GM23338 (cell line): ENCODE measurements around the gene KCNK1. TPM values are rescaled to one million over a fixed set of nuclear protein-coding genes. Genes with fewer than 3 reads are reported as not detected.

Source experiments
- ATAC-seq: fragments of 200-7000 bp; cut with Tn5 transposase; 3 replicates; pipeline ENCODE4 v1.9.1; 2020
- DNase-seq: peaks from one replicate; pipeline ENCODE4 v3.0.0-alpha.2; 2015; ENCODE audit warnings: low spot score
- H2AFZ ChIP-seq: fragments of 200-600 bp; sonication (generic); 2 replicates; pipeline ENCODE4 v1.8.0; 2016; ENCODE audit warnings: antibody characterized with exemption, mild to moderate bottlenecking, moderate library complexity
- H3F3A ChIP-seq: fragments of 200-600 bp; sonication (generic); replicated peaks from 2 replicates; pipeline ENCODE4 v1.8.0; 2017; ENCODE audit warnings: antibody characterized with exemption, mixed run types, low read depth
- H3K27ac ChIP-seq: fragments of 200-600 bp; sonication (generic); 2 replicates; pipeline ENCODE4 v1.6.1; 2016; ENCODE audit warnings: low read depth
- H3K27me3 ChIP-seq: fragments of 200-600 bp; sonication (generic); 2 replicates; pipeline ENCODE4 v1.8.0; 2016; ENCODE audit warnings: mild to moderate bottlenecking, mixed run types, moderate library complexity; ENCODE audit not compliant: insufficient read depth
- H3K36me3 ChIP-seq: fragments of 200-600 bp; sonication (generic); 2 replicates; pipeline ENCODE4 v1.8.0; 2016; ENCODE audit warnings: mild to moderate bottlenecking; ENCODE audit not compliant: insufficient read depth
- H3K4me1 ChIP-seq: fragments of 200-600 bp; sonication (generic); 2 replicates; pipeline ENCODE4 v1.8.0; 2016; ENCODE audit warnings: mild to moderate bottlenecking, moderate library complexity; ENCODE audit not compliant: insufficient read depth
- H3K4me2 ChIP-seq: fragments of 200-600 bp; sonication (generic); 2 replicates; pipeline ENCODE4 v1.7.1; 2017; ENCODE audit warnings: mixed run types
- H3K4me3 ChIP-seq: fragments of 200-600 bp; sonication (generic); 2 replicates; pipeline ENCODE4 v1.6.1; 2016; ENCODE audit warnings: mixed run types
- H3K79me2 ChIP-seq: fragments of 200-600 bp; sonication (generic); replicated peaks from 2 replicates; pipeline ENCODE4 v1.8.0; 2017; ENCODE audit warnings: mild to moderate bottlenecking; ENCODE audit not compliant: insufficient read depth
- H3K9me2 ChIP-seq: fragments of 200-600 bp; sonication (generic); 2 replicates; pipeline ENCODE4 v1.8.0; 2017; ENCODE audit not compliant: insufficient read depth
- H4K20me1 ChIP-seq: fragments of 200-600 bp; sonication (generic); replicated peaks from 2 replicates; pipeline ENCODE4 v1.8.0; 2017; ENCODE audit warnings: mild to moderate bottlenecking; ENCODE audit not compliant: insufficient read depth
- H3K27ac Mint-ChIP-seq: 2 replicates; pipeline ENCODE4 v1.8.0; 2020; ENCODE audit warnings: inconsistent platforms, mild to moderate bottlenecking, moderate library complexity, mixed read lengths
- H3K27me3 Mint-ChIP-seq: 3 replicates; pipeline ENCODE4 v1.8.0; 2022; ENCODE audit warnings: low read depth, mild to moderate bottlenecking, moderate library complexity, mixed read lengths, inconsistent platforms; ENCODE audit not compliant: insufficient read depth, poor library complexity
- H3K36me3 Mint-ChIP-seq: 3 replicates; pipeline ENCODE4 v1.8.0; 2021; ENCODE audit warnings: low read depth, mild to moderate bottlenecking, inconsistent platforms, moderate library complexity, mixed read lengths
- H3K4me1 Mint-ChIP-seq: 3 replicates; pipeline ENCODE4 v1.8.0; 2020; ENCODE audit warnings: mild to moderate bottlenecking, inconsistent platforms, mixed read lengths
- H3K4me3 Mint-ChIP-seq: 3 replicates; pipeline ENCODE4 v1.8.0; 2021; ENCODE audit warnings: moderate library complexity, mild to moderate bottlenecking, inconsistent platforms, mixed read lengths
- H3K9me3 Mint-ChIP-seq: 3 replicates; pipeline ENCODE4 v1.8.0; 2020; ENCODE audit warnings: moderate library complexity, mild to moderate bottlenecking, inconsistent platforms, mixed read lengths
- CREB1 ChIP-seq: fragments of 250-450 bp; sonication (Bioruptor Pico); IDR thresholded peaks from 2 replicates; pipeline ENCODE4 v1.5.0; 2020; ENCODE audit warnings: low read depth, mild to moderate bottlenecking, moderate library complexity
- EZH2 ChIP-seq: fragments of 200-600 bp; sonication (generic); IDR thresholded peaks from one replicate; pipeline ENCODE4 v1.8.0; 2017; ENCODE audit warnings: antibody characterized with exemption, mild to moderate bottlenecking, low read depth; ENCODE audit not compliant: unreplicated experiment
- EZH2phosphoT487 ChIP-seq: fragments of 200-600 bp; sonication (generic); IDR thresholded peaks from one replicate; pipeline ENCODE4 v1.8.1; 2018; ENCODE audit warnings: antibody characterized with exemption; ENCODE audit not compliant: unreplicated experiment
- JUNB ChIP-seq: IDR thresholded peaks from one replicate; pipeline ENCODE4 v1.6.1; 2016; ENCODE audit warnings: antibody characterized with exemption; ENCODE audit not compliant: unreplicated experiment
- NANOG ChIP-seq: IDR thresholded peaks from 2 replicates; pipeline ENCODE4 v1.6.1; 2016; ENCODE audit warnings: antibody characterized with exemption, borderline replicate concordance
- POLR2AphosphoS5 ChIP-seq: IDR thresholded peaks from 2 replicates; pipeline ENCODE4 v1.6.1; 2016; ENCODE audit warnings: antibody characterized with exemption, low read depth
- REST ChIP-seq: IDR thresholded peaks from one replicate; pipeline ENCODE4 v1.6.1; 2018; ENCODE audit warnings: antibody characterized with exemption; ENCODE audit not compliant: unreplicated experiment
- STAT1 ChIP-seq: IDR thresholded peaks from one replicate; pipeline ENCODE4 v1.6.1; 2016; ENCODE audit warnings: antibody characterized with exemption; ENCODE audit not compliant: unreplicated experiment
- ZNF114 ChIP-seq: fragments of 250-450 bp; sonication (Bioruptor Pico); IDR thresholded peaks from 2 replicates; pipeline ENCODE4 v1.5.0; 2020; ENCODE audit warnings: mild to moderate bottlenecking, moderate library complexity
- ZNF331 ChIP-seq: fragments of 250-450 bp; sonication (Bioruptor Pico); IDR thresholded peaks from 2 replicates; pipeline ENCODE4 v1.5.0; 2020; ENCODE audit warnings: low read depth, mild to moderate bottlenecking, moderate library complexity
- polyA plus RNA-seq: library from polyadenylated mRNA; unstranded; fragments of >200 nt; fragmentation: Nextera tagmentation; extraction: Ambion mirVana; gene quantifications from 2 replicates; pipeline ENCODE4 v1.2.1, GENCODE V29; 2016
- total RNA-seq: library from RNA; depleted of rRNA; stranded (reverse); fragments of >200 nt; shearing (Covaris generic); gene quantifications from 2 replicates; pipeline ENCODE4 v1.2.3, GENCODE V29; 2014
- TF ChIP-seq, protein P1 (sequence below), 2 experiments: fragments of 200-600 bp in 1 of 2; sonication (generic) in 1 of 2; conservative IDR thresholded peaks; 2 replicates each; pipeline versions ENCODE4 v1.5.1 to v1.6.1; 2016 to 2017; ENCODE audit warnings: antibody characterized with exemption in 2 of 2, low read depth in 2 of 2, mild to moderate bottlenecking in 2 of 2, moderate library complexity in 1 of 2
- TF ChIP-seq, protein P2 (sequence below): fragments of 250-450 bp; sonication (Bioruptor Pico); IDR thresholded peaks from 2 replicates; pipeline ENCODE4 v1.5.0; 2020; ENCODE audit warnings: mild to moderate bottlenecking, moderate library complexity

The KCNK1 gene
- total and polyA plus RNA-seq, 2 experiments from 2014 or later = 10.1 to 12.7 TPM

DNA sequence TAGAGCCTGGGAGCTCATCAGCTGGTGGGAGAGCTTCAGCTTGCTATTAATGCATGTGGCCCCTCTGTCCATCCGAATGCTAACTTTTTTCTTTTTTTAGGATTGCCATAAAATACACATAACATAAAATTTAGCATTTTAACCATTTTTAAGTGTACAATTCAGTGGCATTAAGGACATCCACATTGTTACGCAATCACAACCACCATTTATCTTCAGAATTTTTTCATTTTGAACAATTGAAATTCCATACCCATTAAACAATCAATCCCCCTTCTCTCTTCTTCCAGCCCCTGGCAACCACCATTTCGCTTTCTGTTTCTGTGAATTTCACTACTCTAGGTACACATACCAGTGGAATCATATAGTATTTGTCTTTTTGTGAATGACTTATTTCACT is 4.9 kb upstream of the KCNK1 start (continued):
- TF ChIP-seq REST (no peak), ZNF331 (no peak), JUNB (no peak), NANOG (no peak), POLR2AphosphoS5 (no peak), STAT1 (no peak), EZH2 (no peak), ZNF114 (no peak), EZH2phosphoT487 (no peak), CREB1 (CRISPR knock-in tag) (no peak)
- TF ChIP-seq, protein P1, sequence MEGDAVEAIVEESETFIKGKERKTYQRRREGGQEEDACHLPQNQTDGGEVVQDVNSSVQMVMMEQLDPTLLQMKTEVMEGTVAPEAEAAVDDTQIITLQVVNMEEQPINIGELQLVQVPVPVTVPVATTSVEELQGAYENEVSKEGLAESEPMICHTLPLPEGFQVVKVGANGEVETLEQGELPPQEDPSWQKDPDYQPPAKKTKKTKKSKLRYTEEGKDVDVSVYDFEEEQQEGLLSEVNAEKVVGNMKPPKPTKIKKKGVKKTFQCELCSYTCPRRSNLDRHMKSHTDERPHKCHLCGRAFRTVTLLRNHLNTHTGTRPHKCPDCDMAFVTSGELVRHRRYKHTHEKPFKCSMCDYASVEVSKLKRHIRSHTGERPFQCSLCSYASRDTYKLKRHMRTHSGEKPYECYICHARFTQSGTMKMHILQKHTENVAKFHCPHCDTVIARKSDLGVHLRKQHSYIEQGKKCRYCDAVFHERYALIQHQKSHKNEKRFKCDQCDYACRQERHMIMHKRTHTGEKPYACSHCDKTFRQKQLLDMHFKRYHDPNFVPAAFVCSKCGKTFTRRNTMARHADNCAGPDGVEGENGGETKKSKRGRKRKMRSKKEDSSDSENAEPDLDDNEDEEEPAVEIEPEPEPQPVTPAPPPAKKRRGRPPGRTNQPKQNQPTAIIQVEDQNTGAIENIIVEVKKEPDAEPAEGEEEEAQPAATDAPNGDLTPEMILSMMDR (conservative IDR thresholded peaks at IDR 0.05; ENCODE audit: low read depth in 2 of 2) = no peak

- no peaks in the 10 kb centered on the region for H3K36me3 Mint-ChIP-seq
- H3K36me3 ChIP-seq = no peaks in the 10 kb centered on the region; the same call in 1 of the 2 replicates
- H3K27me3 Mint-ChIP-seq = peaks cover 14% of the 10 kb centered on the region
- ATAC-seq (no peak), DNase-seq (no peak)
- no peak overlapping the region for H3K27ac ChIP-seq
- no peaks in the 10 kb centered on the region for H3K9me2 ChIP-seq
- H4K20me1 ChIP-seq = no peaks in the 10 kb centered on the region
- H3F3A ChIP-seq = peaks cover 7% of the 10 kb centered on the region; the same call in 1 of the 2 replicates
- H3K4me2 ChIP-seq = no peak overlapping the region
- no peak overlapping the region for H3K4me3 Mint-ChIP-seq
- no peak overlapping the region for H3K27ac Mint-ChIP-seq
- H2AFZ ChIP-seq = no peak overlapping the region
- peaks cover 29% of the 10 kb centered on the region for H3K27me3 ChIP-seq
- no peak overlapping the region for H3K4me3 ChIP-seq
- no peaks in the 10 kb centered on the region for H3K79me2 ChIP-seq
- H3K4me1 ChIP-seq = peaks cover under 1% of the 10 kb centered on the region; the same call in 1 of the 2 replicates
- peaks cover 12% of the 10 kb centered on the region; the same call in 2 of the 3 replicates for H3K4me1 Mint-ChIP-seq
- no peaks in the 10 kb centered on the region for H3K9me3 Mint-ChIP-seq
- TF ChIP-seq, protein P1 (conservative IDR thresholded peaks at IDR 0.05; ENCODE audit: low read depth in 2 of 2) = no peak
- TF ChIP-seq ZNF331 = no peak
- TF ChIP-seq EZH2 = no peak
- TF ChIP-seq NANOG = no peak
- TF ChIP-seq ZNF114 = no peak
- TF ChIP-seq, protein P2, sequence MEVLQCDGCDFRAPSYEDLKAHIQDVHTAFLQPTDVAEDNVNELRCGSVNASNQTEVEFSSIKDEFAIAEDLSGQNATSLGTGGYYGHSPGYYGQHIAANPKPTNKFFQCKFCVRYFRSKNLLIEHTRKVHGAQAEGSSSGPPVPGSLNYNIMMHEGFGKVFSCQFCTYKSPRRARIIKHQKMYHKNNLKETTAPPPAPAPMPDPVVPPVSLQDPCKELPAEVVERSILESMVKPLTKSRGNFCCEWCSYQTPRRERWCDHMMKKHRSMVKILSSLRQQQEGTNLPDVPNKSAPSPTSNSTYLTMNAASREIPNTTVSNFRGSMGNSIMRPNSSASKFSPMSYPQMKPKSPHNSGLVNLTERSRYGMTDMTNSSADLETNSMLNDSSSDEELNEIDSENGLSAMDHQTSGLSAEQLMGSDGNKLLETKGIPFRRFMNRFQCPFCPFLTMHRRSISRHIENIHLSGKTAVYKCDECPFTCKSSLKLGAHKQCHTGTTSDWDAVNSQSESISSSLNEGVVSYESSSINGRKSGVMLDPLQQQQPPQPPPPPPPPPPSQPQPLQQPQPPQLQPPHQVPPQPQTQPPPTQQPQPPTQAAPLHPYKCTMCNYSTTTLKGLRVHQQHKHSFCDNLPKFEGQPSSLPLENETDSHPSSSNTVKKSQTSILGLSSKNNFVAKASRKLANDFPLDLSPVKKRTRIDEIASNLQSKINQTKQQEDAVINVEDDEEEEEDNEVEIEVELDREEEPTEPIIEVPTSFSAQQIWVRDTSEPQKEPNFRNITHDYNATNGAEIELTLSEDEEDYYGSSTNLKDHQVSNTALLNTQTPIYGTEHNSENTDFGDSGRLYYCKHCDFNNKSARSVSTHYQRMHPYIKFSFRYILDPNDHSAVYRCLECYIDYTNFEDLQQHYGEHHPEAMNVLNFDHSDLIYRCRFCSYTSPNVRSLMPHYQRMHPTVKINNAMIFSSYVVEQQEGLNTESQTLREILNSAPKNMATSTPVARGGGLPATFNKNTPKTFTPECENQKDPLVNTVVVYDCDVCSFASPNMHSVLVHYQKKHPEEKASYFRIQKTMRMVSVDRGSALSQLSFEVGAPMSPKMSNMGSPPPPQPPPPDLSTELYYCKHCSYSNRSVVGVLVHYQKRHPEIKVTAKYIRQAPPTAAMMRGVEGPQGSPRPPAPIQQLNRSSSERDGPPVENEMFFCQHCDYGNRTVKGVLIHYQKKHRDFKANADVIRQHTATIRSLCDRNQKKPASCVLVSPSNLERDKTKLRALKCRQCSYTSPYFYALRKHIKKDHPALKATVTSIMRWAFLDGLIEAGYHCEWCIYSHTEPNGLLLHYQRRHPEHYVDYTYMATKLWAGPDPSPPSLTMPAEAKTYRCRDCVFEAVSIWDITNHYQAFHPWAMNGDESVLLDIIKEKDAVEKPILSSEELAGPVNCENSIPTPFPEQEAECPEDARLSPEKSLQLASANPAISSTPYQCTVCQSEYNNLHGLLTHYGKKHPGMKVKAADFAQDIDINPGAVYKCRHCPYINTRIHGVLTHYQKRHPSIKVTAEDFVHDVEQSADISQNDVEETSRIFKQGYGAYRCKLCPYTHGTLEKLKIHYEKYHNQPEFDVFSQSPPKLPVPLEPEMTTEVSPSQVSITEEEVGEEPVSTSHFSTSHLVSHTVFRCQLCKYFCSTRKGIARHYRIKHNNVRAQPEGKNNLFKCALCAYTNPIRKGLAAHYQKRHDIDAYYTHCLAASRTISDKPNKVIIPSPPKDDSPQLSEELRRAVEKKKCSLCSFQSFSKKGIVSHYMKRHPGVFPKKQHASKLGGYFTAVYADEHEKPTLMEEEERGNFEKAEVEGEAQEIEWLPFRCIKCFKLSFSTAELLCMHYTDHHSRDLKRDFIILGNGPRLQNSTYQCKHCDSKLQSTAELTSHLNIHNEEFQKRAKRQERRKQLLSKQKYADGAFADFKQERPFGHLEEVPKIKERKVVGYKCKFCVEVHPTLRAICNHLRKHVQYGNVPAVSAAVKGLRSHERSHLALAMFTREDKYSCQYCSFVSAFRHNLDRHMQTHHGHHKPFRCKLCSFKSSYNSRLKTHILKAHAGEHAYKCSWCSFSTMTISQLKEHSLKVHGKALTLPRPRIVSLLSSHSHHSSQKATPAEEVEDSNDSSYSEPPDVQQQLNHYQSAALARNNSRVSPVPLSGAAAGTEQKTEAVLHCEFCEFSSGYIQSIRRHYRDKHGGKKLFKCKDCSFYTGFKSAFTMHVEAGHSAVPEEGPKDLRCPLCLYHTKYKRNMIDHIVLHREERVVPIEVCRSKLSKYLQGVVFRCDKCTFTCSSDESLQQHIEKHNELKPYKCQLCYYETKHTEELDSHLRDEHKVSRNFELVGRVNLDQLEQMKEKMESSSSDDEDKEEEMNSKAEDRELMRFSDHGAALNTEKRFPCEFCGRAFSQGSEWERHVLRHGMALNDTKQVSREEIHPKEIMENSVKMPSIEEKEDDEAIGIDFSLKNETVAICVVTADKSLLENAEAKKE (CRISPR knock-in tag) = no peak
Observed at GRCh38 chr1:233609926-233610325, 4.0 kb upstream of the KCNK1 start.
